K562 (cell line): ENCODE results near the gene TFAP2A. TPM values are rescaled to one million over a fixed set of nuclear protein-coding genes. Genes with fewer than 3 reads are reported as not detected.

ENCODE experiments used
- ATAC-seq: fragments of 200-7000 bp; cut with Tn5 transposase; 3 replicates; pipeline ENCODE4 v1.9.1; 2020; ENCODE audit warnings: moderate library complexity
- BruUV-seq: library from RNA; stranded (reverse); fragments of 400-500 nt; replicated peaks from 2 replicates; lab custom pipeline; 2021; lab: Mats Ljungman, UMichigan
- CTCF ChIA-PET: fragments of 300-600 bp; formaldehyde crosslinking; extraction: SDS; loops from one replicate; lab custom pipeline; 2021; ENCODE audit warnings: low intra/inter-chr PET ratio; lab: Yijun Ruan, JAX
- POLR2A ChIA-PET: fragments of 300-600, 350-650 bp; sonication (Branson Sonifier 250); formaldehyde crosslinking; extraction: SDS; loops from one replicate; lab custom pipeline; 2021; ENCODE audit warnings: antibody characterized with exemption, inconsistent platforms; lab: Yijun Ruan, JAX
- DNase-seq, 4 experiments: peaks; one replicate each; pipeline versions ENCODE4 v3.0.0 to v3.0.0-alpha.2; 2011 to 2018; ENCODE audit warnings: low spot score in 3 of 4, mixed read lengths in 3 of 4; ENCODE audit errors: extremely low read depth in 1 of 4
- FAIRE-seq: peaks from 2 replicates; lab custom pipeline; 2011; peaks lifted over from hg19 to GRCh38; lab: Jason Lieb, UNC
- H2AFZ ChIP-seq: 2 replicates; pipeline ENCODE4 v1.6.0; 2011; ENCODE audit warnings: low read depth, low read length, control low read depth, inconsistent platforms
- H3K27ac ChIP-seq: fragments of 200-600 bp; 3 replicates; pipeline ENCODE4 v1.8.0; 2011; ENCODE audit warnings: low read depth, mild to moderate bottlenecking, control low read depth, inconsistent platforms, low read length, moderate library complexity, mixed read lengths; ENCODE audit errors: extremely low read depth
- H3K27me3 ChIP-seq, 2 experiments: fragments of 300-600 bp in 1 of 2; 2 replicates in 1 of 2; 3 replicates in 1 of 2; pipeline versions ENCODE4 v1.6.0 to v1.8.0; 2011; ENCODE audit warnings: inconsistent platforms in 2 of 2, low read length in 2 of 2, mild to moderate bottlenecking in 1 of 2, mixed read lengths in 1 of 2, moderate library complexity in 1 of 2; ENCODE audit not compliant: control insufficient read depth in 2 of 2, insufficient read depth in 2 of 2
- H3K36me3 ChIP-seq: fragments of 300-600 bp; 3 replicates; pipeline ENCODE4 v1.8.0; 2011; ENCODE audit warnings: mild to moderate bottlenecking, low read length, inconsistent platforms; ENCODE audit not compliant: control insufficient read depth, insufficient read depth
- H3K4me1 ChIP-seq, 2 experiments: fragments of 200-600 bp in 1 of 2; replicated peaks in 1 of 2; 2 replicates in 1 of 2; 3 replicates in 1 of 2; pipeline versions ENCODE4 v1.5.1 to v1.8.0; 2011; ENCODE audit warnings: inconsistent platforms in 2 of 2, low read length in 2 of 2, mild to moderate bottlenecking in 1 of 2, mixed read lengths in 1 of 2, moderate library complexity in 1 of 2; ENCODE audit not compliant: control insufficient read depth in 2 of 2, insufficient read depth in 2 of 2
- H3K4me2 ChIP-seq: 2 replicates; pipeline ENCODE4 v1.6.1; 2011; ENCODE audit warnings: low read length, control low read depth, inconsistent platforms, mixed read lengths; ENCODE audit not compliant: insufficient read depth
- H3K4me3 ChIP-seq: fragments of 200-600 bp; sonication (generic), shearing (Covaris generic); 2 replicates; pipeline ENCODE4 v1.5.1; 2016; ENCODE audit warnings: control low read depth, inconsistent platforms
- H3K79me2 ChIP-seq: fragments of 200-600 bp; 3 replicates; pipeline ENCODE4 v1.8.0; 2011; ENCODE audit warnings: low read length, inconsistent platforms; ENCODE audit not compliant: control insufficient read depth, insufficient read depth
- H3K9ac ChIP-seq, 2 experiments: 2 replicates each; pipeline versions ENCODE4 v1.6.0 to v1.6.1; 2011; ENCODE audit warnings: low read depth in 2 of 2, low read length in 2 of 2, control low read depth in 1 of 2, inconsistent platforms in 1 of 2, mild to moderate bottlenecking in 1 of 2, mixed read lengths in 1 of 2; ENCODE audit not compliant: insufficient read depth in 1 of 2
- H3K9me1 ChIP-seq: one replicate; pipeline ENCODE4 v1.6.0; 2011; ENCODE audit warnings: inconsistent platforms, mild to moderate bottlenecking, low read length, moderate library complexity; ENCODE audit not compliant: control insufficient read depth, insufficient read depth
- H3K9me3 ChIP-seq: replicated peaks from 2 replicates; pipeline ENCODE4 v1.5.1; 2011; ENCODE audit warnings: low read depth, low read length, inconsistent platforms; ENCODE audit not compliant: control insufficient read depth, insufficient read depth
- H4K20me1 ChIP-seq: replicated peaks from 2 replicates; pipeline ENCODE4 v1.6.1; 2011; ENCODE audit warnings: low read length, inconsistent platforms, mixed read lengths; ENCODE audit not compliant: control insufficient read depth, insufficient read depth
- BDP1 ChIP-seq: IDR thresholded peaks from 3 replicates; pipeline ENCODE4 v1.6.1; 2011; ENCODE audit not compliant: insufficient read length, insufficient read depth
- BRF2 ChIP-seq: IDR thresholded peaks from 3 replicates; pipeline ENCODE4 v1.6.1; 2011; ENCODE audit warnings: borderline replicate concordance, mild to moderate bottlenecking; ENCODE audit not compliant: insufficient read length, insufficient read depth
- CAMTA2 ChIP-seq: fragments of 250-450 bp; sonication (Bioruptor Pico); conservative IDR thresholded peaks from 2 replicates; pipeline ENCODE4 v1.5.1; 2022
- MAFF ChIP-seq: IDR thresholded peaks from 2 replicates; pipeline ENCODE4 v1.6.1; 2012; ENCODE audit warnings: low read length, improper control_type of control experiment
- MAZ ChIP-seq, 2 experiments: fragments of 450-650 bp in 1 of 2; sonication (generic) in 1 of 2; formaldehyde crosslinking; IDR thresholded peaks in 1 of 2; conservative IDR thresholded peaks in 1 of 2; 2 replicates each; pipeline versions ENCODE4 v1.4.0 to v1.5.0; 2020; ENCODE audit warnings: mild to moderate bottlenecking in 1 of 2, missing genetic modification reagents in 1 of 2
- NRF1 ChIP-seq, 2 experiments: fragments of 450-650 bp; IDR thresholded peaks in 1 of 2; conservative IDR thresholded peaks in 1 of 2; 2 replicates each; pipeline ENCODE4 v1.6.1; 2014; ENCODE audit warnings: mild to moderate bottlenecking in 2 of 2
- POLR3A ChIP-seq: IDR thresholded peaks from 2 replicates; pipeline ENCODE4 v1.6.1; 2011; ENCODE audit warnings: borderline replicate concordance, mild to moderate bottlenecking, moderate library complexity; ENCODE audit not compliant: insufficient read length, insufficient read depth; ENCODE audit errors: extremely low read depth
- RFX1 ChIP-seq: fragments of 450-650 bp; IDR thresholded peaks from 2 replicates; pipeline ENCODE4 v1.6.1; 2016; ENCODE audit warnings: mild to moderate bottlenecking, moderate library complexity
- SREBF2 ChIP-seq: sonication (generic); formaldehyde crosslinking; IDR thresholded peaks from 2 replicates; pipeline ENCODE4 v1.4.0; 2020; ENCODE audit warnings: mild to moderate bottlenecking, missing genetic modification reagents
- ZBTB17 ChIP-seq: fragments of 450-650 bp; formaldehyde crosslinking; IDR thresholded peaks from 2 replicates; pipeline ENCODE4 v1.4.0; 2020; ENCODE audit warnings: mild to moderate bottlenecking
- ZNF589 ChIP-seq: fragments of 200-800 bp; sonication (Bioruptor generic); IDR thresholded peaks from 2 replicates; pipeline ENCODE4 v1.6.1; 2016; ENCODE audit warnings: low read depth, missing genetic modification characterization, missing compliant biosample characterization
- ZNF778 ChIP-seq: fragments of 450-650 bp; formaldehyde crosslinking; IDR thresholded peaks from 2 replicates; pipeline ENCODE4 v1.4.0; 2020; ENCODE audit warnings: mild to moderate bottlenecking, moderate library complexity
- WGBS: fragments of 100-300 bp; shearing (Covaris generic); methylation state at CpG from one replicate; pipeline ENCODE4 v1.1.6; 2016; ENCODE audit warnings: low coverage, mixed read lengths; ENCODE audit not compliant: insufficient coverage; ENCODE audit errors: missing lambda C conversion rate; 5-methylcytosine and 5-hydroxymethylcytosine counted together
- in situ Hi-C: fragments of 300-500 bp; cut with MboI; formaldehyde crosslinking; loops from 4 replicates; pipeline ENCODE4 v1.15.0; 2018; ENCODE audit warnings: inconsistent platforms, mixed read lengths
- intact Hi-C: fragments of 100-400 bp; cut with micrococcal nuclease; formaldehyde crosslinking; loops from 2 replicates; pipeline ENCODE4 v1.14.2; 2022
- polyA plus RNA-seq, 8 experiments: library from polyadenylated mRNA; depleted of rRNA in 4 of 8; stranded (reverse) in 5 of 8; unstranded in 3 of 8; fragments of >200 nt; fragmentation: Nextera tagmentation in 2 of 8; fragmentation: Illumina TruSeq in 1 of 8; extraction: Ambion mirVana in 2 of 8; extraction: Trizol in 1 of 8; gene quantifications; 2 replicates each; pipeline versions ENCODE4 v1.2.1 to v1.2.3, GENCODE V29; 2011 to 2014; ENCODE audit warnings: inconsistent platforms in 1 of 8, missing spikeins in 1 of 8
- total RNA-seq, 7 experiments: library from RNA; depleted of rRNA in 6 of 7; stranded (reverse); fragments of >200 nt in 6 of 7; fragmentation: Illumina TruSeq in 2 of 7; extraction: Trizol in 2 of 7; gene quantifications; 2 replicates each; pipeline versions ENCODE4 v1.2.1 to v1.2.3, GENCODE V29; 2011 to 2021; ENCODE audit warnings: low replicate concordance in 1 of 7

TFAP2A gene
- total and polyA plus RNA-seq, 9 of the 15 experiments (the other 6 are each of a cell fraction or from before 2014, with no cell fraction given), result 0.14 to 0.53 (median 0.19) TPM; not detected in 1

GRCh38 chr6:10383331-10384090, 31.4 kb downstream of the TFAP2A start (continued):
- TF ChIP-seq ZNF589, result no peak
- TF ChIP-seq ZNF778, result no peak
- peak; percentile 62 to 68 for TF ChIP-seq NRF1 (conservative IDR thresholded peaks at IDR 0.05 in 1 of 2, IDR thresholded peaks at IDR 0.05 in 1 of 2)
- no peak for TF ChIP-seq ZBTB17 (CRISPR knock-in tag)
- TF ChIP-seq RFX1, result no peak

GRCh38 chr6:10382728-10383330, 32.0 kb downstream of the TFAP2A start:
- Histone ChIP-seq H4K20me1 (no peaks in the 10 kb centered on the region), H3K9me3 (no peaks in the 10 kb centered on the region; the same call in 1 of the 2 replicates), H3K9me1 (no peaks in the 10 kb centered on the region), H3K36me3 (no peaks in the 10 kb centered on the region), H3K4me1 (peaks cover 0 to 13% of the 10 kb centered on the region in 2 experiments; a peak in 1 of 5 replicates), H3K4me3 (no peak overlapping the region), H3K4me2 (no peak overlapping the region), H3K79me2 (no peaks in the 10 kb centered on the region), H3K27ac (no peak overlapping the region), H2AFZ (0 out of 2 replicates have a peak overlapping the region, but pooled peaks have one; percentile 62), H3K9ac (no peak overlapping the region), H3K27me3 (no peaks in the 10 kb centered on the region)
- BruUV-seq, result no TSS peak
- ChIA-PET CTCF (no interaction called here), POLR2A (interaction anchor here (0.6 to 0.9 kb wide), 2 partner anchors 19 to 51 kb away, joined by 3 read pairs; no protein-coding TSS in a partner anchor)
- no peak for ATAC-seq
- in situ Hi-C loops, result no loop called here
- no peak for DNase-seq
- 72% methylated on average over 22 of the region's 22 CpGs for WGBS
- FAIRE-seq, result no peak
- intact Hi-C loops, result no loop called here
- TF ChIP-seq POLR3A (no peak), BDP1 (no peak), MAFF (no peak), SREBF2 (CRISPR knock-in tag) (no peak), MAZ (CRISPR knock-in tag; conservative IDR thresholded peaks at IDR 0.05 in 1 of 2, IDR thresholded peaks at IDR 0.05 in 1 of 2) (no peak), BRF2 (no peak), CAMTA2 (CRISPR knock-in tag) (no peak)
